Measurements from ENCODE around the gene SRGAP2B.
"Not testable (repeated sequence)": the region's sequence is repeated elsewhere in the genome, so short reads cannot be mapped to it uniquely, and the experiment has no call there.

Gene SRGAP2B

DNA sequence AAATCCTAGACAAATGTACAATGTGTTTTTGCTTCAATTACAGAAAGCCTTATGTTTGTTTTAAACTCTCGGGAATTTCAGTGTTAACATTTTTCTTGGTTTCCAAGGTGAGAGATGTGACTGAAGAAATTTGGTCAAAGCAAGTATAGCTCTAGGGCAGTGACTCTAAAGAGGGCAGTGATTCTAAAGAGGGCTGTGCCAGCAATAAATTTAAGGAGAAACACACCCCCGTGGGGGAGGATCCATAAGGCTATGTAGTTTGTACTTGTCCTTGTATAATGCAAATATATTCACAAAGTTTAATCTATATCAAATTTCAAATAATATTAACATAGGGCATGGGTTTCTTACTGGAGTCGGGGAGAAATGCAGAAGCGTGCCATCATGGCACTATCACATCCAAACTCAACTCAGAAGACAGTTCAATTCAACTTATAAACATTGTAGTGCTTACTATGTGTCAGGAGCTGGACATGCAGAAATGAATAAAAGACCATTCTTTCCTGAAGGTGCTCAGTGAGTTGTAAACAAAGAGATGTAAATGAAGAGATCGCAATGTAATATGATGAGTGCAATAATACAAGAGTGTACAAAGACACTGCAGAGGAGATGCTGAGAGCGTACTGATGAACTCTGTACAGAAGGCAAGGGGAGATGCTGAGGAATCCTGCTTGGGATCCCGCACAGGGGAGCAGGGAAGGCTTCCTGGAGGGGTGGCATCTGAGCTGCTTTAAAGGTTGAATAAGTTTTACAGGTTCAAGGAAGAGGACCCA is 12.5 kb downstream of the SRGAP2B start:
- DNase-seq, result not testable (repeated sequence)

- DNase-seq, result not testable (repeated sequence)
Observed at GRCh38 chr1:145080193-145080592, 14.9 kb downstream of the SRGAP2B start.

GRCh38 chr1:145079737-145080136 is 15.4 kb downstream of the SRGAP2B start:
- DNase-seq, result not testable (repeated sequence)

DNA sequence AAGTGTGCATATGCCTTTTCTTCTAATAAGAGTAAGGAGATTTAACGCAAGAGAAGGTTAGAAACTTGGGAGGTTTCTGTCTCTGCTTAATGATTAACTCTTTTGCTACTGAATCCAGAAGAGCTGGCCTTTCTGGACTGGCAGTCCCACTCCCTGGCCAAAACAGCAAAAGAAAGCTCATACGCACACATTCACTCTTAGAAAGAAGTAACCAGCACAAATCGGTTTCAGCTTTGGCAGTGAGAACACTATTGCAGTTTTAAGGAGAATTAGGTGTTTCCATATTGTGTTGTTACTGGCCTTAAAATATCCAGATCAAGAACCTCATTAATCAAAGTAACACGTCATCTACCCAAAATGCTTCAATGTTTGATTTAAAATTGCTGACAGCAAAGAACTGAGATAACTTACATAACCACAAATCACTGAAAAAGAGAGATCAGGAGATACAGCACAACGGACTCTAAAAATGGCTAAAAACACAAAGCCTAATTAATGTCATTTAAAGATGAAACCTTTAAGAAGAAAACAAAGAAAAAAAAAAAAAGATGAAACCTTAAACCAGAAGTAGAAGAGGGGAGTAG is 16.2 kb downstream of the SRGAP2B start:
- DNase-seq, result not testable (repeated sequence)

GRCh38 chr1:145077872-145078786 is 17.0 kb downstream of the SRGAP2B start:
- not testable (repeated sequence) for DNase-seq

GRCh38 chr1:145076877-145077276 is 18.3 kb downstream of the SRGAP2B start:
- DNase-seq, result not testable (repeated sequence)

DNA sequence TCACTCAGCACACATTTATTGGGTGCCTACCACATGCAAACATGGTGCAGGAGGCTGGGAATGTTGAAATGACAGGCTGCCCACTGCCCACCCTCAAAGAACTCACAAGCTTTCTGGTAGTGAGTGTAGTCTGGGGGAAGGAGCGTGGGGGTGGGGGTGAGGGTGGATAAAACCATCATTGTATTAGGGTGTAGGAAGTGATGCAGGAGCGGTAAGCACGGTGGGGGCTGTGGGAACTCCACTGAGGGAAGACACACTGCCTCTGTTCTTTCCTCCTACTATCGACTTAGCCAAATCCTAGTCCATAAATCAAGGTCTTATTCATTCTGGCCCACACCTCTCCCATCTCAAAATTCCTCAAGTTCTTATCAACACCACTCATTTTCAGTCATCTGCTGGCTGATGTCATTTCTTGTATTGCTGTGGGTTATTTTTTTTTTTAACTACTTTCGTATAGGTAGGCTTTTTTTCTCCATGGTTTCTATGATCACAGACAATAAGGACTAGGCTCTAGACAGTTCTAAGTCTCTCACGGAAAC is 21.0 kb downstream of the SRGAP2B start:
- not testable (repeated sequence) for DNase-seq

DNA sequence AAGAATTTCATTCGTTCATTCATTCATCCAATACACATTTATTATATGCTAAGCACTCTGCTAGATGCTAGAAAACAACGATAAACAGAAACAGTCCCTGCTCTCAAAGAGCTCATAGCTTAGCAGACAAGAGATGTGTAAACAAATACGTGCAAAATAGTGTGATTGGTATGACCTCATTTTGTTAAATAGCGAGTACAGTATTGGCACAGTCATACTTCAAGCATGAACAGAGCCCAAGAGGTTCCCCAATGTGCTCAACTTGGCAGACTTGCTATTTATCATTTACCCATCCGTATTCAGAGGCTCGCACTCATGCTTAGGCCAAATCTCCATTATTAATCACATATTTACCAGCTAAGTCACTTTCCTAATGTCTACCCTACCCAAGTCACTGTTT is 23.6 kb downstream of the SRGAP2B start:
- DNase-seq, result not testable (repeated sequence)

- not testable (repeated sequence) for DNase-seq
Observed at GRCh38 chr1:145066486-145066885, 28.6 kb downstream of the SRGAP2B start.

DNA sequence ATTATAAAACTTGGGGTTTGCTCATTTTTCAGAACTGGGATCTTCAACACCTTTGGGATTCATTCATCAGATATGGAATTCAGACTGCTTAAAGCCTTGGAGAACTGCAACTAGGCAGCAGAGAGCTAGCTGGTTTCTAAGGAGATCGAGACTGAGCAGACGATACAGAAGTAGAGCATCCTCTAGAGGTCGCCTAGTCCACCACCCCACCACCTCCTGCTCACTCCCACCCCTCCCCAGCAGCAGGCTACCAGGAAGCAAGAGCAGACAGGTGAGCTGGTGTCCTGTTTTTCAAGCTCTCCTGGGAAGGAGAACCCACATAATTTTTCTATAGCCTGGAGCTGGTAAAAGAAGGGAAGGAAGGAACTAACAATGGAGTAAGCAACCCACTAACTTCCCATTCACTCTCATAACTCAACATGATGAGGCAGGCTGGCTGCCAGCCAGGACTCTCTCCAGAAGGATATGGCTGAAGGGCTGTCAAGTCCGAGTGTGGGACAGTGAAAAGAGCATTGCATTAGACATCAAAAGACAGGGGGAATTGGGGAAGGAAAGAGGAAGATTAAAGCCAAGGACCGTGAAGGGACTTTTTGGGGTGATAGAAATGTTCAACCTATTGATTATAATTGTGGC is 29.8 kb downstream of the SRGAP2B start:
- not testable (repeated sequence) for DNase-seq

GRCh38 chr1:145063941-145064648 is 31.0 kb downstream of the SRGAP2B start:
- not testable (repeated sequence) for DNase-seq

DNA sequence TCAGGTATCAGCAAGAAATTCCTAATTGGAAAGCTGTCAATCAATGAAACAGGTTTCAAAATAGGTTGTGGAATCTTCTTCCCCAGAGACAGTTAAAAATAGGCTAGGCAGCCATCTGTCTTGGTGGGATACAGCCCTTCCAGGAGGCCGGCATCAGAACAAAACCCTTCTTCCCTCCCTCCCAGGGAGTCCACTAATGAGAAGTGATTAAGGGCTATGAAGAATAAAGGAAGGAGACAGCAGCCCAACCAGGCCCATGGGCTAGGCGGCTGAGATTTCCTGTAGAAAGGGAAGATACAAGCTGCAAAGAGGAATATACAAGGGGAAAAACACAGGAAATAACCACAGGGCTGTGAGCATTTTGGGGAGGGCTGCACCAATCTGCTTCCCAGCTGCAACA is 31.8 kb downstream of the SRGAP2B start:
- not testable (repeated sequence) for DNase-seq

DNA sequence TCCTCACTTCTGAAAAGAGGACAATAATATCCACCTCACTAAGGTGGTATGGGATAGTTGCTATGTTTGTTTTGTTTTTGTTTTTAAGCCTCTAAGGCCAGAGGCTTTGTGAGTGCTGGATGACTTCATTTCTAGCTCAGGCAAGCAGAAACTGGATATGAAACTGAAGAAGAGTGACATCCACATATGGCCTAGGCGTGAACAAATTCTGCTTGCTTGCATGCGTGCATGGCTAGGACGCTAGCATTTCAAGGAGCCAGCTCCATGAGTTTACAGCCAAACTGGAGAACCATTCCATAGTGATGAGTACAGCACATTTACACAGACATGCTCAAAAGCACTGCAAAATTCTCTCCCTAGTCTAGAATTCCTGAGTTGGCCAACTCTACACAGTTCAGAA is 36.9 kb downstream of the SRGAP2B start:
- DNase-seq, result not testable (repeated sequence)

DNA sequence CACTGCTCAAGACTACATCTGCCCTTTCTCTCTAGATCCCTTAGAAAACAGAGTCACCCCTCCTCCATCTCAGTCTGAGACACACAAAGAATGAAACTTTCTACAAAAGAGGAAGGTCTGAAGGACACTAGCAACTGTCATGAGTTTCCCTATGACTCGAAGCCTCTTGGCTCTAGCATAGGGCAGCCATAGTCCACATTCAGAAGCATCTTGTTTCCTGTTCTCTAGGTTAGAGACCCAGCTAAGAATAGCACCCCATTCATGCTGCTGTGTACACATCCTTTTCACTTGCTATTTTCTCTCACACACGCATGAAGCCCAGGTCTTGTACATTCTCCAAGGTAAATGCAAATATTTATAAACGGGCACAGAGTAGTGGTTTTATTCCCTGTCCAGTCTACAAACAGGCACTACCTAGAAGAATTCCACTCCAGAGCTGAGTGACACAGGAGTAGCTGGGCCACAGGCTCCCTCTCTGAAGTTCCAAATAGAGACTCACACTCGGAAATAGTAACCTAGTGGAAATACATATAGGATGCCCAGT is 39.8 kb downstream of the SRGAP2B start:
- DNase-seq, result not testable (repeated sequence)

DNA sequence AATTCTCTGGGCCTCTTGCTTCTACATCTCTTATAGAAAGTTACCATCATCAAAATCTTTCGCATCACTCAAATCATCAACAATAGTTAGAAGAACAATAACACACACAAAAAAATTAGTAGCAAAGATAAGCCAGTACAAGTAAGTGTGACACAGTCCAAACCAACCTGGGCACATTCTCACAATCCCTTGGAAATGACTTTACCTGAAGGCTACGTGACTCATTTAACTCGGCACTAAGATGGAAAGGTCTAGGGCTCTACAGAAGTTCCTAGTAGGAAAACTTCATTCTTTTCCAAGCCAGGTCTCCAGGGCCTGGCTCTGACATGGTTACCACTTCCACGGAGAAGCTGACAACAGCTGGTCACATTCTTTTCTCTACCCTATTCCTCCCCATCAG is 41.7 kb downstream of the SRGAP2B start:
- not testable (repeated sequence) for DNase-seq

DNA sequence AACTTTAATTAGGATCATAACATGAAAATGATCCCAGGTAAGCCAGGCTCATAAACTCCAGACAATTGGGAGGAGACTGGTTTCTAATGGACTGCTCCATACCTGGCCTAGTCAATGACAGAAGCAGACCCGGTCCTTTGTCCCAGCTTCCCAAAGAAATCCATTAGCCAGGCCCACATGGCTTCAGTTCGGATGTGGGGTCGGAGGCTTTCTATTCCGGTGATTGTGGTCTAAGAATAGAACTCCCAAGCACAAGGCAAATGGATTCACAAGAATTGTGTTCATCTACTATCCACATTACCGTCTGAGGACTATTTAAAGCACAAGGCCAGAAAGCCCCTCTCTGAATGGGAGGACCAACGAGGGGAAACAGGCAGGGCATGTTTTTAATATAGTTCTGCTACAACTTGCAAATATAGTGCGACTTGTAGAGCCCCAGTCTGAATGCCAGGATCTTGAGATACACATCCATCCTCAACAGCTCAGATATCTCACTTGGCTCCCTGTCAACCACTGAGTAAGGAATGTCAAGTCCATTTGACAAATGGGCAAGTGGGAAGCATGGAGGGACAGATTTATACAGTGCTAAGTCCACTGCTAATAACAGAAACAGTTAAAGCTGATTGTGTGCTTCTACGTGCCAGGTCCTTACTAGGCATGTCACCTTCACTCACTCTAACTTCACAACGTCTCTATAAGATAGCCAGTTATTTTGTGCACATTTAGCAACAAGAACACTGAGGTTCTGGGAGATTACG is 42.9 kb downstream of the SRGAP2B start:
- not testable (repeated sequence) for DNase-seq

- DNase-seq, result not testable (repeated sequence)
Observed at GRCh38 chr1:145048181-145048856, 46.8 kb downstream of the SRGAP2B start.

- DNase-seq, result not testable (repeated sequence)
Observed at GRCh38 chr1:145047553-145047952, 47.6 kb downstream of the SRGAP2B start.

- DNase-seq, result not testable (repeated sequence)
Observed at GRCh38 chr1:145045571-145046273, 49.4 kb downstream of the SRGAP2B start.

All from NCI-H774 (cell line).